ENCODE measurements around the gene ACTN3. TPM values are rescaled to one million over a fixed set of nuclear protein-coding genes. Genes with fewer than 3 reads are reported as not detected.
"Not testable (repeated sequence)": the region's sequence is repeated elsewhere in the genome, so short reads cannot be mapped to it uniquely, and the experiment has no call there.

The ACTN3 gene
- total RNA-seq, 6 donors from 2014 or later: 0.24 TPM; not detected in 5

GRCh38 chr11:66580803-66581202 lies 34.1 kb downstream of the ACTN3 start:
- Histone ChIP-seq H3K9me3 (no peaks in the 10 kb centered on the region), H3K36me3 (no peaks in the 10 kb centered on the region), H3K27ac (no peak overlapping the region), H3K4me3 (no peak overlapping the region), H3K27me3 (no peaks in the 10 kb centered on the region), H3K4me1 (peaks cover 3 to 8% (median 5%) of the 10 kb centered on the region in 4 donors)
- no peak for ATAC-seq (ENCODE audit: low FRiP score in 2 of 2)
- no peak for DNase-seq
- 83 to 90% methylated on average over 5 of the region's 5 CpGs for WGBS, 2 donors
- TF ChIP-seq POLR2A (IDR thresholded peaks at IDR 0.05) (no peak), EP300 (IDR thresholded peaks at IDR 0.05) (no peak), CTCF (IDR thresholded peaks at IDR 0.05) (no peak), POLR2AphosphoS5 (IDR thresholded peaks at IDR 0.05) (no peak)

DNA sequence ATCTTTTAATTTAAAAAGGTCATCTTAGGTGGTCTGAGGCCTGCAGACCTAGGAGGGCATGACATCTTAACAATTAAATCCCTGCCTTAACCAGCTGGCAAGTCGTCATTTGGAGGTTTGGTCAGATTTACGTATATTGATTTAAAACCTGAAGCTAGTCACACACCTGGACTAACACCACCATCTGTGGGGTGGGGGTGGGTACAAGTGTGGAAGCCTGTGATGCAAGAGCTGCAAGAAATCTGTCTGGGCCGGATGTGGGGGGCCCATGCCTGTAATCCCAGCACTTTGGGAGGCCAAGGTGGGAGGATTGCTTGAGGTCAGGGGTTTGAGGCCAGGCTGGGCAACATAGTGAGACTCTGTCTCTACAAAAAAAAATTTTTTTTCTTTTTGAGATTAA lies 34.6 kb downstream of the ACTN3 start:
- Histone ChIP-seq H3K4me3 (no peak overlapping the region), H3K9me3 (no peaks in the 10 kb centered on the region), H3K4me1 (peaks cover 3 to 8% (median 5%) of the 10 kb centered on the region in 4 donors), H3K27ac (no peak overlapping the region), H3K27me3 (no peaks in the 10 kb centered on the region), H3K36me3 (no peaks in the 10 kb centered on the region)
- TF ChIP-seq EP300 (IDR thresholded peaks at IDR 0.05) (no peak), POLR2AphosphoS5 (IDR thresholded peaks at IDR 0.05) (no peak), POLR2A (IDR thresholded peaks at IDR 0.05) (no peak)
- 74 to 75% methylated on average over 3 of the region's 3 CpGs for WGBS, 2 donors
- DNase-seq: no peak
- no peak for ATAC-seq (ENCODE audit: low FRiP score in 2 of 2)

DNA sequence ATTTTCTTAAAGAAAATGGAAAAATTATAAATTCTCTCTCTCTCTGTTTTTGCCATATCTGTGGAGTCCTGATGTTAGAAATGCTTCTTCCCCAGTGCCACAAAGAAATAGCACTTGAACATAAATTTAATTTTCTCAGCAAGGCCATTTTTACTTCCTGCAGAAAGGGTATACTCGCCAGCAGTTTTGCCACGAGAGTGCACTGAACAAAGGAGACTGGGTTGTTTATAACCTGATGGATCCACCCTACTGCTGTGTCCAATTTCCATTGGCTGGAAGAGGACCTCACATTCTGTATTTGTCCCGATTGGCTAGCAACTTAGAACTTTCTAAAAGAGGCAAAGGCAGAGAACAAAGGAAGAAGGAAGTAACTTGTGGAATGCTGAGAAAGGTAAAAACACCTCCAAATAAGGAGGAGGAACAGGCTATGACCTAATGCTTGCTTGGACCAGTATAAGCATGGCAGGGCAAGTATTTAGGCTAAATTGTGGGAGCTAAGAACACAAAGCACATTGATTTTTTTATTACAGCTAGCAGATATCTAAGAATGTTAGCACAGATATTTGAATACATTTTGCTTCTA lies 36.0 kb downstream of the ACTN3 start:
- not testable (repeated sequence) for H3K4me3 ChIP-seq; DNase-seq; H3K36me3 ChIP-seq; ATAC-seq (ENCODE audit: low FRiP score in 2 of 2); H3K9me3 ChIP-seq; H3K27me3 ChIP-seq; H3K4me1 ChIP-seq; H3K27ac ChIP-seq
- WGBS, 2 donors: 83 to 91% methylated on average over 3 of the region's 3 CpGs

GRCh38 chr11:66585447-66585846 lies 38.7 kb downstream of the ACTN3 start:
- H3K27ac ChIP-seq; H3K36me3 ChIP-seq; ATAC-seq (ENCODE audit: low FRiP score in 2 of 2); H3K27me3 ChIP-seq; H3K4me1 ChIP-seq; H3K9me3 ChIP-seq; DNase-seq; H3K4me3 ChIP-seq: not testable (repeated sequence)
- WGBS, 2 donors: 92 to 100% methylated on average over 1 of the region's 1 CpG

DNA sequence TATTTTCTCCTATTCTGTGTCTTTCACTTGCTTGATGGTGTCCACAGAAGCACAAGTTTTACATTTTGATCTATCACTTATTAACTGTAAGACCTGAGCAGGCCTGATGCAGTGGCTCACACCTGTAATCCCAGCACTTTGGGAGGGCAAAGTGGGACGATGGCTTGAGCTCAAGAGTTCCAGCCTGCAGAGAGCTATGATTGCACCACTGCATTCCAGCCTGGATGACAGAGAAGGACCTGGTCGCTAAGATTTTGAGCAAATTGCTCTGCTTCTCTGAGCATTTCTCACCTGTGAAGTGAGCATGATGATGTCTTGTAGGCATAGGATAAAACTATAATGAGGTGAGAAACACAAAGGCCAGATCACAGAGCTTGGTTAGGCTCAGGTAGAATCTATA lies 39.4 kb downstream of the ACTN3 start:
- H3K4me1 ChIP-seq: no peaks in the 10 kb centered on the region
- WGBS, 2 donors: 54 to 70% methylated on average over 2 of the region's 2 CpGs

DNA sequence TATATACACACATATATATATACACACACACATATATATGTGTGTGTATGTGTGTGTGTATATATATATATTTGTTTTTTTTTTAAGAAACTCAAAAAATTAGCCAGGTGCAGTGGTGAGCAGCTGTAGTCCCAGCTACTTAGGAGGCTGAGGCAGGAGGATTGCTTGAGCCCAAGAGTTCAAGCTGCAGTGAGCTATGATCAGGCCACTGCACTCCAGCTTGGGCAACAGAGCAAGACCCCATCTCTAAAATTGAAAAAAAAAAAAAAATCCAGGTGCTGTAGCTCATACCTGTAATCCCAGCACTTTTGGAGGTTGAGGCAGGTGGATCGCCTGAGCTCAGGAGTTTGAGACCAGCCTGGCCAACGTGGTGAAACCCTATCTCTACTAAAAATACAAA lies 42.6 kb downstream of the ACTN3 start:
- not testable (repeated sequence) for ATAC-seq (ENCODE audit: low FRiP score in 2 of 2); H3K4me3 ChIP-seq; H3K27ac ChIP-seq; H3K27me3 ChIP-seq; H3K36me3 ChIP-seq; DNase-seq; H3K9me3 ChIP-seq
- H3K4me1 ChIP-seq: peaks cover 15 to 18% (median 17%) of the 10 kb centered on the region in 4 donors
- WGBS, 2 donors: 64 to 65% methylated on average over 2 of the region's 2 CpGs

More for the DNA sequence above, 39.4 kb downstream of the ACTN3 start:
- H3K9me3 ChIP-seq: no peaks in the 10 kb centered on the region
- no peak overlapping the region for H3K27ac ChIP-seq
- DNase-seq: no peak
- no peak overlapping the region for H3K4me3 ChIP-seq
- H3K27me3 ChIP-seq: no peaks in the 10 kb centered on the region
- no peak for ATAC-seq (ENCODE audit: low FRiP score in 2 of 2)
- no peak for TF ChIP-seq POLR2AphosphoS5 (IDR thresholded peaks at IDR 0.05)
- TF ChIP-seq CTCF (IDR thresholded peaks at IDR 0.05): no peak
- no peak for TF ChIP-seq POLR2A (IDR thresholded peaks at IDR 0.05)
- no peak for TF ChIP-seq EP300 (IDR thresholded peaks at IDR 0.05)
- H3K36me3 ChIP-seq: no peaks in the 10 kb centered on the region

DNA sequence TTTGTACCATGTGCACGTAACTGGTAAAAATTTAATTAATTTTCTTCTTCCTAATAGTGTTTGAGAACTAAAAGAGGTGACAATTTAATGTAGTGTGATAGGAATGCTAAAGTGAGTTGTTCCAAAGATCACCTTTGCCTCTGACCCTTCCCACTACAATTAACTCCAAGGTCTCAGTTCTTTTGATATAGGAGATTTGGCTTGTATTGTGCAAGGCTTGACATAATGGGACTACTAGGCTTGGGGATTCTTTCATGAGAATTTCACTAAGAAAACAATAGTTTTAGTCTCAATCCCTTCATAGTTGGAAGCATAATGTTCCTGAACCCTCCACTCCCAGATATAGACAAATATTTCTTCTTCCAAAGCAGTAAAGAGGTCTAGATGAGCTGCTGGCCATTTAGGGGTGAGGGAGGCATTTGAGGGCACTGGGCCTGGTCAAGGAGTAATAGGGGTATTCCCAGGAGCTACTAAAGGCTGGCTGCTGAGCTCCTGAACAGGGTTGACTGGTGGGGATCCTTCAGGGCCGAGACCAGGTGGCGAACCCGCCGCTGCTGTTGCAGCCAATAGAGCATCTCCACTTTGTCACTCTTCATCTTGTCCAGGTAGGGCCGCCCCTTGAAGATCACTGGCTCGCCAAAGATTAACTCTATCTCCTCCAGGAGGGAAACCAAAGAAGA lies 43.4 kb downstream of the ACTN3 start:
- H3K27me3 ChIP-seq: no peaks in the 10 kb centered on the region
- peaks cover 21 to 26% (median 25%) of the 10 kb centered on the region in 4 donors for H3K4me1 ChIP-seq
- TF ChIP-seq POLR2A (IDR thresholded peaks at IDR 0.05): no peak
- no peak for TF ChIP-seq POLR2AphosphoS5 (IDR thresholded peaks at IDR 0.05)
- TF ChIP-seq EP300 (IDR thresholded peaks at IDR 0.05): no peak
- no peak for TF ChIP-seq CTCF (IDR thresholded peaks at IDR 0.05)
- no peak for ATAC-seq (ENCODE audit: low FRiP score in 2 of 2)
- H3K36me3 ChIP-seq: no peaks in the 10 kb centered on the region
- DNase-seq: no peak
- WGBS, 2 donors: 87 to 98% methylated on average over 7 of the region's 7 CpGs
- H3K4me3 ChIP-seq: no peak overlapping the region
- no peak overlapping the region for H3K27ac ChIP-seq
- no peaks in the 10 kb centered on the region for H3K9me3 ChIP-seq
